HG03060 (cell line): Measurements from ENCODE around the gene SFT2D2.

Experiments used
- ATAC-seq: cut with Tn5 transposase; IDR thresholded peaks from one replicate; pipeline ENCODE4 v1.9.1; 2021; ENCODE audit warnings: low read depth, moderate number of reproducible peaks; ENCODE audit not compliant: unreplicated experiment

The SFT2D2 gene

GRCh38 chr1:168263130-168263529 lies 37.3 kb downstream of the SFT2D2 start:
- ATAC-seq, result no peak

GRCh38 chr1:168264296-168264695 lies 38.5 kb downstream of the SFT2D2 start:
- no peak for ATAC-seq

- ATAC-seq, result no peak
Measured at GRCh38 chr1:168265596-168265995, 39.8 kb downstream of the SFT2D2 start.

DNA sequence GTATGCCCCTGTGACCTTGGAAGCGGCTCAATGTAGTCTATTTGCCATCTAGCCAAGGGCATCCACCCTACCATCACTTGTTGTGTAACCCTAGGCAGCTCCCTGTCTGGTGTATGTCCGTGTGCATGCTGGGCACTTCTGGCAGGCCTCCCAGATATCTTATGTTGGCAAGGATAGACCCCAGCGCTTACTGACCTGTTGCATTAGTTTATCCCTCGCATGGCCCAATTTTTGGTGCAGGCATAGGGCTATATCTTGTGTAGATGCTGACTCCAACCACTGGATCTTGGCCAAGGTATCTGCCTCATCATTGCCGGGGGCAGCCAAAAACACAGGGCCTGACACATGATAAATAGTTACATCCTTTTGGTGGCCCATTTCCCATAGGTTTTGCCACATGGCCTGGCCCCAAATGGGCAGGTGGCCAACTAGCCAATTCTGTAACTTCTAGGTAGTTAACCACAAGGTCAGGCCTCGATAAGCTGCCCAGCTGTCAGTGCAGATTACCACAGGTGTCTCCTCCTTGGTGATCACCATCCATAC lies 40.9 kb downstream of the SFT2D2 start:
- no peak for ATAC-seq

DNA sequence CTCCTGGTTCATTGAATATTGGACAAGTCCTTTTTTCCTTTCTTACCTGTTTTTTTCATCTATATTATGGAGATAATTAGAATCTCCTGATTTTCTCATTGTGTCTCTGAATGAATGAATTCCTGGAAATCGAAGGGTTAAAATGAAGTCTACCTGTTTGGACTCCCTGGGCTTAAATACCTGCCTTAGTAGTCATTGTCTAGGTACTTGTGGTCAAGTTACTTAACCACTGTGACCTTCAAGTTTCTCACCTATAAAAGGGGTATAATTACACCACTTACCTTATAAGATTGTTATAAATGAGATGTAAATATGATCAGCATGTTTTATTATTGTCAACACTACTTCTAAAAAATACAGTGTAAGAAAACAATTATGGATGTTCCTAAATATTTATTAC lies 45.8 kb downstream of the SFT2D2 start:
- ATAC-seq, result no peak

- ATAC-seq, result no peak
Measured at GRCh38 chr1:168273575-168273974, 47.8 kb downstream of the SFT2D2 start.

GRCh38 chr1:168279253-168279652 lies 53.4 kb downstream of the SFT2D2 start:
- ATAC-seq, result no peak

- ATAC-seq, result no peak
Measured at GRCh38 chr1:168280296-168280927, 54.6 kb downstream of the SFT2D2 start, which contains the start of gene TBX19. Gene TBX19 (plus strand): TSS chr1:168280877. CDS start chr1:168281091, 214 bp downstream.

- no peak for ATAC-seq
Measured at GRCh38 chr1:168281603-168282325, 56.0 kb downstream of the SFT2D2 start.

DNA sequence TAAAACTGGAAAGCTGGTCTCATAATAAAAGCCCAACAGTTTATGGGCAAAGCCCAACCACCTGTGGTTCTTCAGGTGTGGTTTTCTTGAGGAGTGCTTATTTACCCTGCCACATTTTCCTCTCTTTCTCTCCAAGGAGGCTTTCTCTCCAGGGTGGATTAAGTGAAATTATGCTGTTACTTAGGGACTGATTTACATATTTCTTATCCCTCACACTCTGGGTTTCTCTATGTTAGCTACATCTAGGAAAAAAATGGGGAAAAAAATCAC lies 59.7 kb downstream of the SFT2D2 start:
- no peak for ATAC-seq

- ATAC-seq, result no peak
Measured at GRCh38 chr1:168285971-168286927, 60.4 kb downstream of the SFT2D2 start.

GRCh38 chr1:168287237-168287664 lies 61.4 kb downstream of the SFT2D2 start:
- no peak for ATAC-seq

DNA sequence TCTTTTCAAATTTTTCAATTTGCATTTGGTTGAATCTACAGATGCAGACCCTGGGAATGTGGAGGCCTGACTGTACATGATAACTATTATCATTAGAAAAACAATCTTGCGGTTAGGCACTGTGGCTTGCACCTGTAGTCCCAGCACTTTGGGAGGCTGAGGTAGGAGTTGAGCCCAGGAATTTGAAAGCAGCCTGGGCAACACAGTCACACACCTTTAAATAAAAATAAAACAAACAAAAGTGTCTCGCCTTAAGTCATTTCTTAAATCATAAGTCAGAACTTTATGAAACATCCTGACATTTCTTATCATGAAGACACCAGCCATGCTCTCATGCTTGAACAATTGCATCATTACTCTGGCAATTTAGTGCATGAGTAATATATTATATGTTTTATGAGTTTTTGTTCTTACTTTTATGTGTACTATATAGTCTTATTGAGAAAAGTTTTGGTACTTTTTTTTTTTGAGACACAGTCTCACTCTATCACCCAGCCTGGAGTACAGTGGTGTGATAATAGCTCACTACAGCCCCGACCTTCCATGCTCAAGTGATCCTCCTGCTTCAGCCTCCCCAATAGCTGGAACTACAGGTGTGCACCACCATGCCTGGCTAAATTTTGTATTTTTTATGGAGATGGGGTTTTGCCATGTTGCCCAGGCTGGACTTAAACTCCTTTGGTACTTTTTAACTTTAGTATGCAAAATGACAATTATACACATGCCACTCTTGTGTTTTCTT lies 62.7 kb downstream of the SFT2D2 start:
- no peak for ATAC-seq

- ATAC-seq, result no peak
Measured at GRCh38 chr1:168291222-168291837, 65.5 kb downstream of the SFT2D2 start.

DNA sequence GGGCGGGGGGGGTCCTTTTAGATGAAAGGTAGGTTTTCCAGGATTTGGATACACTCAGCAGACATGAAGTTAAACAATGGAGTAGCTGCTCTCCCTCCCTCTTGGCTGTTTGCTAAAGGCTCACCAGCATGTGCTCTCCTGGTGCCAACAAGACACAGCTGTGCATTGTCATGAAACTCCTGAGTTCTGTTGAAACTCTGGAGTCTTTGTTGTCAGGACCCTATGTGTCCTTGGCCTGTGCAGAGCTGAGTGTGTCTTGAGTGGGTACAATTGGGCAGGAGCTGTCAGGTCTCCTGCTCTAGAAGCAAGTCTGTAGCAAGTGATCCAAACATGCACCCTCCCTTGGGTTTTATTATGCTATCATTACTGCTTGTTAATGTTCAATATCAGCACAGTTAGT lies 67.6 kb downstream of the SFT2D2 start:
- no peak for ATAC-seq

DNA sequence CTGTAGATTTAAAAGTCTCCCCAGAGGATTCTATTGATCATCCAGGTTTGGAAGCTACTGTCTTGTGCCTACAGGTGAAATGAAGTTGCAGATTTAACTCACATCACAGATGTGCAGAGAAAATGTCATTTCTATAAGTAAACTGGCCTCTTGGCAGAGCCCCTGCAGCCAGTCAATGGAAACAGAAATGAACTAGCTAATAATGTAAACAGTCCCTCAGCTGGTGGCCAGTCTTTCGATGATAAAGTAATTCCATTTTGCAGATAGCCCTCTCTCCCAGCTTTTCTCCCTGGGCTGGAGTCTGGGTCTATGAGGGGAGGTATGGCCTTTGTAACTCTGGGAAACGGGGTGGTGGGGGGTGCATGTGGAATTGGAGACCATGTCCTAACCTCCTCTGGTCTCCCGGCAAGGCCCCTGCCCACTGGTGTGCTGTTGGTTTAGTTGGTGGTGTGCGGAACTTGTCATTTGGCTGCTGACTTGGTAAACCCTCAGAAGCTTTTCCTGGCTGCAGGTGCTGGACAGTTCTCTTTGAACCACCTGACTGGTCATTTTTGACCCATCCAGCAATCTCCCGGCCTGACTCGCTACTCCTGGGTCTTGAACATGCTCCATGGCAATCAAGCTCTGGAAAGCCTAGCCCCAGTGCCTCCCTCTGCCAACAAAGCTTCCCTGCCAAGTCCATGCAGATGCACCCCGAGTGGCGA lies 69.8 kb downstream of the SFT2D2 start:
- no peak for ATAC-seq

DNA sequence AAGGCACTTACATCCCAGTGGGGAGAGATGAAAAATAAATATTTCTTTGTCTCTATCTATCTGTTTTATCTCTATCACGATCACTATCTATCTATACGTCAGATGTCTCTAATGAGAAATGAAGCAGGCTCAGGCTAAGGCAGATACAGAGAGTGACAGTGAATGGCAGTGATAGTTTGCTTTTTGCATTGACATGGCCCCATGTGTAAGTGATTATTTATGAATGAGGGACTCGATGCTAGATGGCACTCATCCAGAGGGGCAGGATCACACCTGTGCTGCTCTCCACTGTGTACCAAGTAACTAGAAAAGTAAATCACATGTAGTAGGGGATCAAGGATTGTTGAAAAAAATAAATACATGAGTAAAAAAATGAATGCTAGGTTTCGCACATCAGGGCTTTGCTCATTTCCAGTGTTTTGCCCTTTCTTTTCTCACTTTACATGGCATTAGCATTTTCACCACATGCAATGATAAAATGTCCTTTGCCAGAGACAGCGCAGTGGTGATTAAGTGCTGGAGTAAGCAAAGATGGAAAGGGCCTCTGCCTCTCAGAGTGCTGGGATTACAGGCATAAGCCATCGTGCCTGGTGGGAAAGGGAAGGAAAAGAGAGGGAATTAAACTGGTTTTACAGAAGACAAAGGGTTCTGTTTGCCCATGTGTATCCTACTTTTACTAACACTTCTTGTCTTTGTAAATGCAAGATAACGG lies 71.4 kb downstream of the SFT2D2 start:
- no peak for ATAC-seq

DNA sequence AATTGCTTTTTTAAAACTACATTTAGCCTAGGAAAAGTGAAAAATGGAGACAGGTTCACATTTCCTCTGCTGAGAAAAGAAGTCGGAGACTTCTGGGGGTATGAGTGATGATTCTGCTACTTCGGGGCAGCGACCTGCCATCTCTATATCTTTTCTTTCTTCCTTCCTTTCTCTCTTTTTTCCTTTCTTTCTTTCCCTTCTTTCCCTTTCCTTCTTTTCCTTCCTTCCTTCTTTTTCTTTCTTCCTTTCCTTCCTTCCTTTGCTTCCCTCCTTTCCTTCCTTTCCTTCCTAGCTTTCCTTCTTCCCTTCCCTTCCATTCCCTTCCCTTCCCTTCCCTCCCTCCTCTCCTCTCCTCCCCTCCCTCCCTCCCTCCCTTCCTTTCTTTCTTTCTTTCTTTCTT lies 72.6 kb downstream of the SFT2D2 start:
- no peak for ATAC-seq

DNA sequence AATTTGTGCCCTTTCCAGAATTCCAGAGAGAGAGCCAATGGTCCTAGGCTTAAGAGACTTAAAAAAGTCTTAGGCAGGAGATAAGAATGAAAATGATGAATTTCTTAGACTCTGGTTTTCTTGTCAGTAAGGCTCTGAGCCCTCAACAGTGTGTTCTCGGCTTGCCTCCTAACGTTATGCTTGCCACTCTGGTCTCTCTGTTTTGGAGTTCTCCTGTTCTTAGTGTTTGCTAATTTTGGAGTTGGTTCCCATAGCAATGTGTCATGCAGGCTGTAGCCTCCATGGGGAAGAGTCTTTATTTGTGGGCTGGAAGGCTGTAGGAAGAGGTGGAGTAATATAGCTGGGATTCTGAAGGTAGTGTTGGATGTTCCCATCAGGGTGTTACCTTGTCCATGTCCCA lies 74.8 kb downstream of the SFT2D2 start:
- ATAC-seq, result no peak
